SK-N-SH (cell line): ENCODE measurements around the gene IRGQ. TPM values are rescaled to one million over a fixed set of nuclear protein-coding genes. Genes with fewer than 3 reads are reported as not detected.
A peak's percentile ranks its signal among the peaks of the same experiment; 100 is the strongest.
"Not testable (repeated sequence)": the region's sequence is repeated elsewhere in the genome, so short reads cannot be mapped to it uniquely, and the experiment has no call there.

Experiments used
- CTCF ChIA-PET: fragments of 300-600, 350-600 bp; formaldehyde crosslinking; extraction: SDS; loops from one replicate; lab custom pipeline; 2021; lab: Yijun Ruan, JAX
- POLR2A ChIA-PET: fragments of 350-600 bp; sonication (Branson Sonifier 250); formaldehyde crosslinking; extraction: SDS; loops from one replicate; lab custom pipeline; 2020; ENCODE audit warnings: antibody characterized with exemption, inconsistent platforms; lab: Yijun Ruan, JAX
- DNase-seq: peaks from one replicate; pipeline ENCODE4 v3.0.0; 2012
- H2AFZ ChIP-seq: fragments of 200-600 bp; sonication (generic); 2 replicates; pipeline ENCODE4 v1.8.1; 2016; ENCODE audit warnings: antibody characterized with exemption, mild to moderate bottlenecking, low read depth
- H3F3A ChIP-seq: fragments of 200-600 bp; sonication (generic); replicated peaks from 2 replicates; pipeline ENCODE3; 2016; ENCODE audit warnings: antibody characterized with exemption, mild to moderate bottlenecking; ENCODE audit not compliant: insufficient read depth
- H3K27ac ChIP-seq, 2 experiments: fragments of 200-500 bp in 1 of 2; fragments of 200-600 bp in 1 of 2; sonication (Bioruptor generic) in 1 of 2; sonication (generic), shearing (Covaris generic) in 1 of 2; 2 replicates each; pipeline versions ENCODE4 v1.5.1 to v1.6.1; 2014 to 2016; ENCODE audit warnings: low read depth in 2 of 2, inconsistent platforms in 1 of 2, low read length in 1 of 2, mild to moderate bottlenecking in 1 of 2, mixed read lengths in 1 of 2
- H3K27me3 ChIP-seq: fragments of 200-600 bp; sonication (generic), shearing (Covaris generic); 2 replicates; pipeline ENCODE4 v1.6.1; 2016; ENCODE audit warnings: mixed run types; ENCODE audit not compliant: insufficient read depth
- H3K36me3 ChIP-seq, 2 experiments: fragments of 200-500 bp in 1 of 2; fragments of 200-600 bp in 1 of 2; sonication (Bioruptor generic) in 1 of 2; sonication (generic) in 1 of 2; replicated peaks in 1 of 2; 2 replicates each; pipeline versions ENCODE3 to v1.5.1; 2014 to 2016; ENCODE audit warnings: low read length in 1 of 2, mild to moderate bottlenecking in 1 of 2; ENCODE audit not compliant: insufficient read depth in 2 of 2, control insufficient read depth in 1 of 2
- H3K4me1 ChIP-seq, 2 experiments: fragments of 200-500 bp in 1 of 2; fragments of 200-600 bp in 1 of 2; sonication (Bioruptor generic) in 1 of 2; sonication (generic), shearing (Covaris generic) in 1 of 2; 2 replicates each; pipeline versions ENCODE4 v1.5.1 to v1.6.1; 2014 to 2016; ENCODE audit warnings: low read depth in 1 of 2, low read length in 1 of 2, mixed run types in 1 of 2; ENCODE audit not compliant: insufficient read depth in 2 of 2, control insufficient read depth in 1 of 2
- H3K4me2 ChIP-seq: fragments of 200-600 bp; sonication (generic), shearing (Covaris generic); 2 replicates; pipeline ENCODE4 v1.6.1; 2017; ENCODE audit warnings: mixed run types
- H3K4me3 ChIP-seq, 2 experiments: fragments of 200-500 bp in 1 of 2; fragments of 200-600 bp in 1 of 2; sonication (Bioruptor generic) in 1 of 2; sonication (generic), shearing (Covaris generic) in 1 of 2; 2 replicates each; pipeline versions ENCODE4 v1.5.1 to v1.8.1; 2014 to 2016; ENCODE audit warnings: low read depth in 2 of 2, inconsistent platforms in 1 of 2, low read length in 1 of 2, mild to moderate bottlenecking in 1 of 2, mixed read lengths in 1 of 2, moderate library complexity in 1 of 2
- H3K79me2 ChIP-seq: fragments of 200-600 bp; sonication (generic); 2 replicates; pipeline ENCODE4 v1.8.1; 2017; ENCODE audit warnings: mild to moderate bottlenecking; ENCODE audit not compliant: insufficient read depth
- H3K9ac ChIP-seq: fragments of 200-600 bp; sonication (generic); 2 replicates; pipeline ENCODE4 v1.6.1; 2017; ENCODE audit warnings: mixed run types
- H3K9me2 ChIP-seq: fragments of 200-600 bp; sonication (generic); 2 replicates; pipeline ENCODE4 v1.6.1; 2017; ENCODE audit warnings: mixed run types
- H3K9me3 ChIP-seq: fragments of 200-600 bp; sonication (generic); 2 replicates; pipeline ENCODE4 v1.6.1; 2017; ENCODE audit warnings: mixed run types, mild to moderate bottlenecking, moderate library complexity
- H4K20me1 ChIP-seq: fragments of 200-600 bp; sonication (generic); 2 replicates; pipeline ENCODE4 v1.6.1; 2017; ENCODE audit warnings: mild to moderate bottlenecking, mixed run types; ENCODE audit not compliant: insufficient read depth
- ELF1 ChIP-seq: IDR thresholded peaks from 2 replicates; pipeline ENCODE4 v1.4.0; 2012
- EP300 ChIP-seq, 2 experiments: IDR thresholded peaks; 2 replicates each; pipeline versions ENCODE4 v1.4.0 to v1.6.1; 2012; ENCODE audit warnings: borderline replicate concordance in 1 of 2, low read depth in 1 of 2, low read length in 1 of 2
- EZH2phosphoT487 ChIP-seq: fragments of 200-600 bp; sonication (generic); IDR thresholded peaks from 2 replicates; pipeline ENCODE4 v1.6.1; 2017; ENCODE audit warnings: low read depth, mixed run types, mild to moderate bottlenecking, antibody characterized with exemption, moderate library complexity, borderline replicate concordance
- FOSL2 ChIP-seq: IDR thresholded peaks from 2 replicates; pipeline ENCODE4 v1.4.0; 2012; ENCODE audit warnings: low read depth, mild to moderate bottlenecking, moderate library complexity, borderline replicate concordance
- FOXJ3 ChIP-seq: sonication (generic); formaldehyde crosslinking; IDR thresholded peaks from 2 replicates; pipeline ENCODE4 v1.5.1; 2020; ENCODE audit warnings: mild to moderate bottlenecking, missing genetic modification reagents
- FOXM1 ChIP-seq: IDR thresholded peaks from 2 replicates; pipeline ENCODE4 v1.4.0; 2012; ENCODE audit warnings: low read depth, mild to moderate bottlenecking
- GABPA ChIP-seq: IDR thresholded peaks from 2 replicates; pipeline ENCODE4 v1.4.0; 2012; ENCODE audit warnings: low read depth, mild to moderate bottlenecking
- GATA2 ChIP-seq: sonication (generic); formaldehyde crosslinking; IDR thresholded peaks from 2 replicates; pipeline ENCODE4 v1.5.0; 2020; ENCODE audit warnings: mild to moderate bottlenecking, missing genetic modification reagents
- JUND ChIP-seq: IDR thresholded peaks from 2 replicates; pipeline ENCODE4 v1.4.0; 2012
- MXI1 ChIP-seq: IDR thresholded peaks from 2 replicates; pipeline ENCODE4 v1.6.1; 2012; ENCODE audit warnings: mild to moderate bottlenecking, low read depth, low read length, improper control_type of control experiment
- NFIC ChIP-seq: IDR thresholded peaks from 2 replicates; pipeline ENCODE4 v1.4.0; 2012; ENCODE audit warnings: borderline replicate concordance
- NRF1 ChIP-seq: IDR thresholded peaks from 2 replicates; pipeline ENCODE4 v1.6.1; 2012; ENCODE audit warnings: low read depth, mild to moderate bottlenecking, low read length
- RAD21 ChIP-seq: IDR thresholded peaks from 2 replicates; pipeline ENCODE4 v1.6.1; 2012; ENCODE audit warnings: mild to moderate bottlenecking, low read length
- RCOR1 ChIP-seq: fragments of 150-350 bp; IDR thresholded peaks from 2 replicates; pipeline ENCODE4 v1.6.1; 2017; ENCODE audit warnings: antibody characterized with exemption, low read length
- SIN3A ChIP-seq: IDR thresholded peaks from 2 replicates; pipeline ENCODE4 v1.6.1; 2012; ENCODE audit warnings: low read depth, mild to moderate bottlenecking, low read length, moderate library complexity, borderline replicate concordance
- TAF1 ChIP-seq: IDR thresholded peaks from 2 replicates; pipeline ENCODE4 v1.6.1; 2012; ENCODE audit warnings: low read depth, mild to moderate bottlenecking, low read length, moderate library complexity, borderline replicate concordance
- TCF12 ChIP-seq: IDR thresholded peaks from 2 replicates; pipeline ENCODE4 v1.4.0; 2012
- TEAD4 ChIP-seq: IDR thresholded peaks from 2 replicates; pipeline ENCODE4 v1.4.0; 2012; ENCODE audit warnings: mild to moderate bottlenecking, borderline replicate concordance; ENCODE audit not compliant: insufficient read depth
- WGBS: methylation state at CpG from one replicate; pipeline ENCODE4 v1.1.6; 2017; ENCODE audit warnings: low lambda C conversion rate; 5-methylcytosine and 5-hydroxymethylcytosine counted together
- polyA plus RNA-seq, 3 experiments: library from polyadenylated mRNA; depleted of rRNA; stranded (reverse); fragments of >200 nt; gene quantifications; 2 replicates each; pipeline ENCODE4 v1.2.3, GENCODE V29; 2012
- TF ChIP-seq, protein P1 (sequence below): IDR thresholded peaks from 2 replicates; pipeline ENCODE4 v1.4.0; 2012; ENCODE audit warnings: low read depth
- TF ChIP-seq, protein P2 (sequence below): IDR thresholded peaks from 2 replicates; pipeline ENCODE4 v1.4.0; 2012; ENCODE audit warnings: low read depth, borderline replicate concordance

Gene IRGQ
- polyA plus RNA-seq, 1 of the 3 experiments (the other 2 are of a cell fraction), result 8.4 TPM

DNA sequence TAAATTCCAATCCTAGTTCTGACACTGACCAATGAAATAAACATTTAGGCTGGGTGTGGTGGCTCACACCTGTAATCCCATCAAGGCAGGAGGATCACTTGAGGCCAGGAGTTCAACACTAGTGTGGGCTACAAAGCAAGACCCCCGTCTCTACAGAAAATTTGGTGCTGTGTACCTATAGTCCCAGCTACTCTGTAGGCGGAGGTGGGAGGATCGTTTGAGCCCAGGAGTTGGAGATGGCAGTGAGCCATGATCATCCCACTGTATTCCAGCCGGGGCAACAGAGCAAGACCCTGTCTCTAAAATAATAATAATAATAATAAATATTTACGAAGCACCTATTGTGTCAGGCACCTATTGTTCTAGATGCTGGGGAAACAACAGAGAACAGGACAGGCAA is 6.7 kb downstream of the IRGQ start:
- Histone ChIP-seq H3K4me1 (peaks cover 6 to 14% of the 10 kb centered on the region in 2 experiments; a peak in 2 of 4 replicates), H3K4me3 (no peak overlapping the region), H3K27ac (no peak overlapping the region), H3K9me3 (no peaks in the 10 kb centered on the region), H3K36me3 (peaks cover 25 to 36% of the 10 kb centered on the region in 2 experiments), H3K27me3 (no peaks in the 10 kb centered on the region), H3K4me2 (no peak overlapping the region), H3K79me2 (peaks cover 42% of the 10 kb centered on the region), H3K9ac (no peak overlapping the region), H4K20me1 (peaks cover 6% of the 10 kb centered on the region; the same call in 1 of the 2 replicates), H3K9me2 (no peaks in the 10 kb centered on the region), H2AFZ (no peak overlapping the region), H3F3A (no peaks in the 10 kb centered on the region)
- ChIA-PET POLR2A (no interaction called here), CTCF (interaction anchor here (1.4 to 1.7 kb wide), 3 partner anchors 34 to 63 kb away, joined by 4 to 8 read pairs (median 4); no protein-coding TSS in a partner anchor)
- DNase-seq, result no peak
- WGBS, result 87% methylated on average over 5 of the region's 5 CpGs
- no peak for TF ChIP-seq FOSL2
- TF ChIP-seq JUND, result no peak
- no peak for TF ChIP-seq TAF1
- no peak for TF ChIP-seq EP300 (IDR thresholded peaks at IDR 0.05; ENCODE audit: borderline replicate concordance in 1 of 2, low read depth in 1 of 2, low read length in 1 of 2)
- TF ChIP-seq RCOR1, result no peak
- TF ChIP-seq MXI1, result no peak
- TF ChIP-seq, protein P1, sequence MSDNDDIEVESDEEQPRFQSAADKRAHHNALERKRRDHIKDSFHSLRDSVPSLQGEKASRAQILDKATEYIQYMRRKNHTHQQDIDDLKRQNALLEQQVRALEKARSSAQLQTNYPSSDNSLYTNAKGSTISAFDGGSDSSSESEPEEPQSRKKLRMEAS, result no peak
- no peak for TF ChIP-seq RAD21
- no peak for TF ChIP-seq TEAD4

- 91% methylated on average over 3 of the region's 3 CpGs for WGBS
These were observed 8.9 kb downstream of the IRGQ start for GRCh38 chr19:43587029-43587428.

GRCh38 chr19:43586346-43586745 is 9.6 kb downstream of the IRGQ start:
- Histone ChIP-seq H3K4me1 (peaks cover 0 to 14% of the 10 kb centered on the region in 2 experiments; a peak in 1 of 4 replicates), H2AFZ (no peak overlapping the region), H3K79me2 (peaks cover 21% of the 10 kb centered on the region; the same call in 1 of the 2 replicates), H4K20me1 (no peaks in the 10 kb centered on the region), H3K27ac (peak overlapping the region in 1 of 2 experiments; percentile 58; a peak in 2 of 4 replicates), H3K4me3 (no peak overlapping the region), H3K27me3 (no peaks in the 10 kb centered on the region), H3K9ac (no peak overlapping the region), H3F3A (peaks cover 3% of the 10 kb centered on the region), H3K4me2 (no peak overlapping the region), H3K9me2 (no peaks in the 10 kb centered on the region), H3K36me3 (peaks cover 15 to 20% of the 10 kb centered on the region in 2 experiments), H3K9me3 (no peaks in the 10 kb centered on the region)
- POLR2A ChIA-PET, result interaction anchor here (0.6 kb wide), 1 partner anchor 213 kb away, joined by 3 read pairs; no protein-coding TSS in a partner anchor
- CTCF ChIA-PET, result interaction anchor here (0.7 to 4.3 kb wide), 3 partner anchors 8 to 47 kb away, joined by 3 to 25 read pairs (median 3); no protein-coding TSS in a partner anchor
- DNase-seq, result peak; percentile 53
- WGBS, result 80% methylated on average over 2 of the region's 2 CpGs
- TF ChIP-seq TCF12 (no peak), SIN3A (no peak), MXI1 (peak; percentile 64; the same call in 1 of the 2 replicates), EZH2phosphoT487 (no peak), GABPA (no peak), ELF1 (no peak), GATA2 (CRISPR knock-in tag) (peak; percentile 49), NRF1 (no peak), FOXJ3 (CRISPR knock-in tag) (no peak), NFIC (no peak), FOXM1 (no peak)
- TF ChIP-seq, protein P2, sequence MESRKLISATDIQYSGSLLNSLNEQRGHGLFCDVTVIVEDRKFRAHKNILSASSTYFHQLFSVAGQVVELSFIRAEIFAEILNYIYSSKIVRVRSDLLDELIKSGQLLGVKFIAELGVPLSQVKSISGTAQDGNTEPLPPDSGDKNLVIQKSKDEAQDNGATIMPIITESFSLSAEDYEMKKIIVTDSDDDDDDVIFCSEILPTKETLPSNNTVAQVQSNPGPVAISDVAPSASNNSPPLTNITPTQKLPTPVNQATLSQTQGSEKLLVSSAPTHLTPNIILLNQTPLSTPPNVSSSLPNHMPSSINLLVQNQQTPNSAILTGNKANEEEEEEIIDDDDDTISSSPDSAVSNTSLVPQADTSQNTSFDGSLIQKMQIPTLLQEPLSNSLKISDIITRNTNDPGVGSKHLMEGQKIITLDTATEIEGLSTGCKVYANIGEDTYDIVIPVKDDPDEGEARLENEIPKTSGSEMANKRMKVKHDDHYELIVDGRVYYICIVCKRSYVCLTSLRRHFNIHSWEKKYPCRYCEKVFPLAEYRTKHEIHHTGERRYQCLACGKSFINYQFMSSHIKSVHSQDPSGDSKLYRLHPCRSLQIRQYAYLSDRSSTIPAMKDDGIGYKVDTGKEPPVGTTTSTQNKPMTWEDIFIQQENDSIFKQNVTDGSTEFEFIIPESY, result no peak

More at GRCh38 chr19:43587029-43587428, 8.9 kb downstream of the IRGQ start:
- not testable (repeated sequence) for H4K20me1 ChIP-seq, DNase-seq, H3K27ac ChIP-seq, H3F3A ChIP-seq, H3K27me3 ChIP-seq, H3K9me3 ChIP-seq, H3K9me2 ChIP-seq, H3K4me3 ChIP-seq, H3K9ac ChIP-seq, H2AFZ ChIP-seq, H3K4me1 ChIP-seq, H3K4me2 ChIP-seq
- CTCF ChIA-PET, result interaction anchor here (0.7 to 4.3 kb wide), 3 partner anchors 7 to 48 kb away, joined by 3 to 25 read pairs (median 3); no protein-coding TSS in a partner anchor
- POLR2A ChIA-PET, result interaction anchor here (0.6 kb wide), 1 partner anchor 212 kb away, joined by 3 read pairs; no protein-coding TSS in a partner anchor
- H3K79me2 ChIP-seq, result peaks cover 28% of the 10 kb centered on the region; the same call in 1 of the 2 replicates
- peaks cover 19 to 25% of the 10 kb centered on the region in 2 experiments for H3K36me3 ChIP-seq
